ENCODE measurements around the gene P3H1.
"Not testable (repeated sequence)": the region's sequence is repeated elsewhere in the genome, so short reads cannot be mapped to it uniquely, and the experiment has no call there.

The P3H1 gene

GRCh38 chr1:42742617-42743316 is 24.1 kb downstream of the P3H1 start:
- DNase-seq: peak; percentile 80

GRCh38 chr1:42742141-42742540 is 24.7 kb downstream of the P3H1 start:
- DNase-seq: no peak

- DNase-seq: no peak
Observed at GRCh38 chr1:42741706-42742105, 25.1 kb downstream of the P3H1 start.

- no peak for DNase-seq
Observed at GRCh38 chr1:42740851-42741580, 25.8 kb downstream of the P3H1 start.

- DNase-seq: no peak
Observed at GRCh38 chr1:42739753-42740700, 26.8 kb downstream of the P3H1 start, which contains the start of gene CLDN19. CLDN19 (minus strand) TSS chr1:42740236; CDS start chr1:42740063, 173 bp downstream.

GRCh38 chr1:42738678-42739226 is 28.1 kb downstream of the P3H1 start:
- DNase-seq: no peak

- DNase-seq: no peak
Observed at GRCh38 chr1:42737986-42738677, 28.7 kb downstream of the P3H1 start.

- DNase-seq: no peak
Observed at GRCh38 chr1:42737257-42737656, 29.6 kb downstream of the P3H1 start.

GRCh38 chr1:42736571-42737200 is 30.1 kb downstream of the P3H1 start:
- no peak for DNase-seq

GRCh38 chr1:42736152-42736551 is 30.7 kb downstream of the P3H1 start:
- no peak for DNase-seq

- DNase-seq: no peak
Observed at GRCh38 chr1:42735477-42736105, 31.2 kb downstream of the P3H1 start.

- no peak for DNase-seq
Observed at GRCh38 chr1:42735056-42735455, 31.8 kb downstream of the P3H1 start.

- DNase-seq: no peak
Observed at GRCh38 chr1:42734201-42735035, 32.4 kb downstream of the P3H1 start.

- no peak for DNase-seq
Observed at GRCh38 chr1:42733415-42734200, 33.2 kb downstream of the P3H1 start.

GRCh38 chr1:42732126-42732680 is 34.6 kb downstream of the P3H1 start:
- no peak for DNase-seq

- DNase-seq: no peak
Observed at GRCh38 chr1:42731585-42731984, 35.2 kb downstream of the P3H1 start.

- no peak for DNase-seq
Observed at GRCh38 chr1:42730988-42731387, 35.8 kb downstream of the P3H1 start.

- DNase-seq: no peak
Observed at GRCh38 chr1:42730002-42730401, 36.8 kb downstream of the P3H1 start.

- DNase-seq: not testable (repeated sequence)
Observed at GRCh38 chr1:42725820-42726219, 41.0 kb downstream of the P3H1 start.
